HL-60/S4 treated with phorbol 12-myristate 13-acetate at 8.2 ng/mL for 4 days and 3 days (cell line): ENCODE measurements around the gene KMT5C.

Experiments
- in situ Hi-C: fragments of 300-500 bp; cut with MboI; formaldehyde crosslinking; loops from 2 replicates; pipeline ENCODE4 v1.15.0; 2022; ENCODE audit warnings: low sequenced_read_pairs

The KMT5C gene

DNA sequence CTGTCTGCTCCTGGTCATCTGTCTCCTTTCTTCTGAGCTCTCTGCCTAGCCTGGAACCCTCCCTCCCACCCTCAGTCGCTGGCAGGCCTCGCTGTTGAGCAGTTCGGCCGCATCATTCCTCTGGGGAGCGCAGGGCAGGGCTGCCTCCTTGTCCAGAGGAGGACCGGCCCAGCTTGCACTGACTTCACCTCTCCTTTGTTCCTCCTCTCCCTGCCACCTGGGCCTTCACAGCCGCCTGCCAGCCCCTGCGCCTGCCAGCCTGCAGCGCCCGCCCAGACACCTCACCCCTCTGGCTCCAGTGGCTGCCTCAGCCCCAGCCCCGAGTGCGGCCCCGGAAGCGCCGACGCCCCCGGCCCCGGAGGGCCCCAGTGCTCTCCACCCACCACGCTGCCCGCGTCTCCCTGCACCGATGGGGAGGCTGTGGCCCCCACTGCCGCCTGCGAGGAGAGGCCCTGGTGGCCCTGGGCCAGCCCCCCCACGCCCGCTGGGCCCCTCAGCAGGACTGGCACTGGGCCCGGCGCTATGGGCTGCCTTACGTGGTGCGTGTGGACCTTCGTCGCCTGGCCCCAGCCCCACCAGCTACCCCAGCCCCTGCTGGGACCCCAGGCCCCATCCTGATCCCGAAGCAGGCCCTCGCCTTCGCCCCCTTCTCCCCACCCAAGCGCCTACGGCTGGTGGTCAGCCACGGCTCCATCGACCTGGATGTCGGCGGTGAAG is 7.2 kb downstream of the KMT5C start:
- in situ Hi-C loops = no loop called here

DNA sequence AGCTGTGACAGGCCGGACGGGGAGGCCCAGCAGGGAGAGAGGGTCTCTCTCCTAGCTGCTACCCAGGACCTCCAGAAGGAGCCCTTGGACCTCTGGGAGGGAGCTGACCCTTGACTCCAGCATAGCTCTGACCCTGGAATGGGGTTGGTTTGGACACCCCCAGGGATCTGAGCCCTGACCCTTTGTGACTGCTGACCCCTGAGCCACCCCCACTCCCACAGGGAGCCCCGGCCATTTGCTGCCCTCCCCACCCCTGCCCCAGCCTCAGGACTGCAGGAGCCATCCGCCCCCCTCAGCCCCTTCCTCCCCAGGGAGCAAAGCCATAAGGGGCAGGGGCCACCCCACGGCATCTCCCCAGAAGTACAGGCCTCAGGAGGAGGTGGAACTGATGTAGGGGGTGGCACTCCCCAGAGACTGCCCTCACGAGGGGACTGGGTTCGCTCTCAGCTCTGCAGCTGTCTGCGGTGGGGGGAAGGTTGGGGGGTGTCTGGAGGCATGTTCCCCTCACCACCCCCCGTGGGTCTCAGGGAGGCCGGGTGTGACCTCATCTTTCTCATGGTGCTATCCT is 7.8 kb downstream of the KMT5C start:
- in situ Hi-C loops = no loop called here

DNA sequence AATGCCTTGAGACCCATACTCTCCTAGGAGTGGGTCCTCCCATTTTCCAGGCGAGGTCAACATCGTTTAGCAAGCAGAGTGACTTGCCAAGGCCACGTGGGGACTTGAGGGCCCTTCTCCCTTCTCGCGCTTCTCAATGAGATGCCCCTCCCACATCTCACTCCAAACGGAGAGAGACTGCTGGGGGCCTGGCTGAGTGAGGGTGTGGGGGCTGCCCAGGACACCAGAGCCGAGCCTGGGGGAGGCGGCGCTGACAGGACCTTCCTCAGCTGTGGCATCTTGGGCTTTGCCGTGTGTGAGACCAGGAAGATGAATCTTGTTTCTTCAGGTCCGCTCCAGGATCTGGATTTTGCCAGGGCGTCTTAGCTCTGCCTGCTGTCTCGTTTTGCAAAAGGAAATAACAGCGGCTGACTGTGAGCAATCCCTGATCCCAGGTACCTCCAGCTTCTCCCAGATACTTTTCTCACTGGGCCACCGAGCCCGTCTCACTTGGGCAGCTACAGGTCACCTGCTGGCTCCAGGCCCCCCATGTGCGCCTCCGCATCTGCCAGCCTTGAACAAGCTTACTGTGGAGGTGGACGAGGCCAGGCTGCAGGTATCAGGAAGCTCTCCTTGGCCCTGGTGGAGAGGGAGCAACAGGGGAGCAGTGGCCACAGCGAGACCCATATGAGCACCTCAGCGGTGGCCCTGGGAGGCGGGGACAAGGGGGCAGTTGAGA is 8.8 kb downstream of the KMT5C start:
- in situ Hi-C loops = no loop called here

DNA sequence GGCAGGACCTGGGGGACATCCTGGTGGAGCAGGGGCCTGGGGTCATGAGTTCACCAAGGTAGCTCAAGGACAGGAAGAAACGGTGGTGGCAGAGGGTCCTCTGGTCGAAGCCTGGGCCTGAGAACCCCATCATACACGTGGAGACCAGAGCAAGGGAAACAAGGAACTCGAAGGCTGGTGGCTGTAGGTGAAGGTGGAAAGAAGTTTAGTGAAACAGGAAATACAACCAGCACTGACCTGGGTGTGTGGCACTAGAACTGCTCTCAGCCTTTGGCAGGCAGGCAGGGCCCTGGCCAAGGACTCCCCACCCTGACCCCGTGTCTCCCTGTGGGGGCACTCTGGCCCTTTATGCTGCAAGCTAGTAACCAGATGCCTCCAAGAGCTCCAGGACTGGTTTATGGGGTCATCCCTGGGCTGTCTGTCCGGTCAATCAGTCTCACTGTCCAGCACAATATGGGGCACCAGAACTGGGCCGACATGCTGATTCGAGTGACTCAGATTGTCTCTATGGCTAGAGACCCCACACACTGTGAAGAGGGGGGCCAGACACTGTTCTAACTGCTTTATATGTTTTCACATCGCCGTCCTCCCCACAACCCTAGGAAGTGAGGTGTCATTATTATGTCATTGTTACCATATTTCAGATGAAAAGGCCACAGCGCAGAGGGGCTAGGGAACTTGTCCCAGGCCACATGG is 11.1 kb downstream of the KMT5C start:
- in situ Hi-C loops = no loop called here

DNA sequence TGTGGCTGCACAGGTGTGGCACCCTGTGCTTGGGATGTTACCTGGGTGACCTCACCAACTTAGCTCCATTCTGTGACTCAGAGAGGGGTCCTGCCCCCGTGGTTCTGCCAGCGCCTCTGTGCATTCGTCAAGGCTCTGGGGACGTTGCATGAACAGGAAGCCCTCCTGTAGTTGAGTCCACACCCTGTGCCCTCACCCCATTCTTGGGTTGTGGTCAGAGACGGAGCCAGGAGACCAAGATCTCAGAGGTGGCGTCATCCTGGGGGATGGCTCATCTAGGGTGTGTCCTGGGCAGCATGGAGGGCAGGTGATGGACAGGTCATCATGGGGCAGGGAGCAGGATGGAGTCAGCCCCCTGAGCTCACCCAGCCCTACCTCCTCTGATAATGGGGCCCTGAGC is 12.4 kb downstream of the KMT5C start:
- in situ Hi-C loops = no loop called here

DNA sequence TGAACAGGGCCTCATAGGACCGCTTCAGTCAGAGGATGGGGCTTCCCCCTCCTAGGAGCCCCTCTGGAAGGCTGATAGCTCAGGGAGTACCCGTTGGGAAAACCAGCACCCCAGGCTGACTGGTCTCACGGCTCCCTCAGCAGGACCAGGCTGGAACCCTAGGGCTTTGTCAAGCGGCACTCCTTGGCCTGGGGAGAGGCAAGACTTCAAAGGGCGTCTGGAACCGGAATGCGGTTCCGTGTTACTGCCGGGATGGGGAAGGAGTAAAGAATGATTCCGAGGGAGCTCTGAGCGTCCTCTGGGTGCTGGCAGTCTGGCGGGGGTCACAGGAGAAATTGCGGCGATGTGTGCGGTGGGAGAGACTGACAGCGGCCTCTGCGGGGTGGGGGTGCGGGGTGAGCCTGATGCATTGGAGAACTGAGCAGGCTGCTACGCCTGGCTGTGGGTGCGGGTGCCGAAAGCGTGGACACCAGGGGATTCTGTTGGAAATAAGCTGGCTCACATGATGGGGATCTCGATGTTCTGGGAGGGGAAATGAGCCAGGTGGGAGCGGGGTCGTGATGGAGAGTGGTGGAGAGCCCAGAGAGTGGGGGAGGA is 13.0 kb downstream of the KMT5C start:
- in situ Hi-C loops = no loop called here

DNA sequence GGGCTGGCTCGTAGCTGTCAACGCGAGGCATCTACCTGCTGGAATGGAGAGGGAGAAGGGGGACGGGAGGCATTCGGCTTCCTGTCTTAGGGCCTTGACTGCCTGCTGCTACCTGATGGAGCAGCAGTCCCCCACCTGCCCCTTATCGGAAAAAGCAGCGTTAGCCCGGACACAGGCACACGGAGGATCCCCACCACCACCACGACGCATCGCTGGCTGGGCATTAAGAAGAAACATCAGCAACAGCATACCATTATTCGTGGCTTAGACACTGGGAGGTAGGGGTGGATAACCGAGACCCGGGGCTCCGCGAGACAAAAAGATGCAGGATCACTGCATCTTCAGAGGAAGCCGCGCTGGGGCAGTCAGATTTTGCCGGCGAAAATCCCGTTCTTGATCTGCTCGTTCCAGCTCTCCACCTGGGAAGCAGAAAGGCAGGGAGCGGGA is 13.7 kb downstream of the KMT5C start:
- in situ Hi-C loops = no loop called here

DNA sequence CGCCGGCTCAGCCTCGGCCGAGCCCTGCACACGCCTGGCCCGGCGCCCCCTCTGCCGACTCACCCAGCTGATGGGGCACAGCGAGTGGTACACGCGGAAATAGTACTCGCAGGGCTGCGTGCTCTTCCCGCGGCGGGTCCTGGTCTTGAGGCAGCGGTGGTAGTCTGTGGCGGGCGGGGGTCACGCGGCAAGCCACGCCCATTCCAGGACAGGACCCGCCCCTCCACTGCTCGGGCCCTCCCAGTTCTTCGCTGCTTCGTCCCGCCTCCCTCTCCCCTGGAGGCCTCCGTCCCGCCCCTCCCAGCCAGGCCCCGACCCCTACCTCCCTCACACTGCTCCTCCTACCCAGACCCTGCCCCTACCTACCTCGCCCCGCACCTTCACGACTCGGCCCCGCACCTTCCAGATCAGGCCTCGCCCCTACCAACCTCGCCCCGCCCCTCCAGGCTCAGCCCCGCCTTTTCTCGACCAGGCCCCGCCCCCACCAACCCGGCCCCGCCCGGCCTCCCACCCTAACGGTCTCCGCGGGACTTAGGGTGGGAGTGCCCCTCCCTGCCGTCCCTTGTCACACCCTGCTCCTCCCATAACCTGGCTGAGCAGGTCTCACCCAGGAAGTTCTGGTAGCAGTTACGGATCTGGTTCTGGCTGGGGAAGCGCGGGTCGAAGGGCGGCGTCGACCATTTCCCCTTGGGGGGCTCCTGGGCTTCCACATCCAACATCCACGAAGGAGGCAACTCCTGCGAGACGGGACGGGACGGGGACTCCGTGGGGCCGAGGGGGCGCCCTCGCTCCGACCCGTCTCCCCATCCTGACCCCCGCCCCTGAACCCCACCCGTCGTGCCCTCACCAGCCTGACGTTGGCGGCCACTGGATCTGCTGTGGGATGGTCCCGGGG is 14.4 kb downstream of the KMT5C start:
- in situ Hi-C loops = no loop called here

DNA sequence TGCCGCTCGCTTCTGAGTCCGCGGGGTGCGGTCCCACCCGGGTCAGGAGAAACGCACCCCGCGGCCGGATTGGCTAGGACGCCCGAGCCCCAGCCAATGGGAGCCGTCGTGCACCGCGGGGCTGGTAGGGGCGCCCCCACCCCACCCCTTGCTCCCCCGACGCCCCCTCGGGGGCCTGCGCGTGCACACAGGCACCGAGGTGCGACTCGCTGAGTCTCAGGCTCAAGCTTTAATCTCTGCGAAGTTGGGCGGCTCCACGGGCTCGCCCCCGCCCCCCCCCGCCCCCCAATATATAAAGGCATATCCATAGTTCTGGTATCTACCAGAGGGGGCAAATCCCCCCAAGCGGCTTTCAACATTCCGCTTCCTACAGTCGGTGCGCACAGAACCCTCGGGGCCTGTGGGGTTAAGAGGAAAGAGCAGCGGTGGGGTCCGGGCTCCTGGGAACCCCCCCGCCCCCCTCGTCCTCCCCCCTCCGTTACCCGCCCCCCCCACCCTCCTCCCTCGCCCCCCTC is 15.1 kb downstream of the KMT5C start, which contains the start of gene COX6B2:
Gene COX6B2, minus strand, starts transcription at position 22 of the 515 bp plus-strand sequence. CDS start 198 bp downstream, outside the sequence.
- in situ Hi-C loops = no loop called here

DNA sequence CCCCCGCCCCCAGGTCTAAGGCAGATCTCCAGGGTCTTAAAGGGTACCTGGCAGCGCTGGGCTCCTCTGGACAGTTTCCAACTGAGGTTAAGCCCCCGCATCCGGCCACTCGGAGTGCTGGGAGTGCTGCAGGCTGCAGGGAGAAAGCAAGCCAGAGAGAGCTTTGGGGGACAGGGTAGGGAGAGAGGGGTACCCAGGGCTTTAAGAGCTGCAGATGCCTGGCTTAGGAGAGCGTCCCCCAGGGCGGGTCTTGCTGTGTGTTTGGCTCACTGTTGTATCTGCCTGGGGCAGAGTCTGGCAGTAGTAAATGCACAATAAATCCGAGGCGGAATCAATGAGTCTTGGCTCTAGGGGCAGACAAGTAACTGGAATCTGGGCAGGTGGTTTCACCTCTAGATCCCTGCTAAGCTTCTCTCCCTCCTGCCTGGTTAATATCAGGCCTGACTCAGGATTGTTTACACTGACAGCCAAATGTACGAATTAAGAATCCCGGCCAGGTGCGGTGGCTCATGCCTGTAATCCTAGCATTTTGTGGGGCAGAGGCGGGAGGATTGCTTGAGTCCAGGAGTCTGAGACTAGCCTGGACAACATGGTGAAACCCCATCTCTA is 15.6 kb downstream of the KMT5C start:
- in situ Hi-C loops = no loop called here

DNA sequence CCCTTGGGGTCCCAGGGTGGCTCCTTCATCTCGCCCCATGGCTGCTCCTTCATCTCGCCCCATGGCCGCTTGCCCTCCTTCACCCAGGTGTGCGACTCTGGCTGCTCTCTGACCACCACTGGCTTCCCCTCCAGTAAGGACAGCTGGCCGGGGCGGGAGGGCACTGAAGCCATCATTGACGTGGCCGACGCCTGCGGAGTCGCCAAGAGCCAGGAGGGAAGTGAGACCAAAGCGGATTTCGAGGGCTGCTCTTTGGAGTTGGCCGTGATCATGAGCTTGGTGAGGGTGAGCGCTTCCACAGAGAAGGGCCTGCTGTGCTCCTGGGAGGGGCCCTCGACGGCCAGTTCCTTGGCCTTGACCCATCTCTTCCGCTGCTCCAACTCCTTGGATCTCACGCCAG is 18.8 kb downstream of the KMT5C start:
- in situ Hi-C loops = no loop called here

DNA sequence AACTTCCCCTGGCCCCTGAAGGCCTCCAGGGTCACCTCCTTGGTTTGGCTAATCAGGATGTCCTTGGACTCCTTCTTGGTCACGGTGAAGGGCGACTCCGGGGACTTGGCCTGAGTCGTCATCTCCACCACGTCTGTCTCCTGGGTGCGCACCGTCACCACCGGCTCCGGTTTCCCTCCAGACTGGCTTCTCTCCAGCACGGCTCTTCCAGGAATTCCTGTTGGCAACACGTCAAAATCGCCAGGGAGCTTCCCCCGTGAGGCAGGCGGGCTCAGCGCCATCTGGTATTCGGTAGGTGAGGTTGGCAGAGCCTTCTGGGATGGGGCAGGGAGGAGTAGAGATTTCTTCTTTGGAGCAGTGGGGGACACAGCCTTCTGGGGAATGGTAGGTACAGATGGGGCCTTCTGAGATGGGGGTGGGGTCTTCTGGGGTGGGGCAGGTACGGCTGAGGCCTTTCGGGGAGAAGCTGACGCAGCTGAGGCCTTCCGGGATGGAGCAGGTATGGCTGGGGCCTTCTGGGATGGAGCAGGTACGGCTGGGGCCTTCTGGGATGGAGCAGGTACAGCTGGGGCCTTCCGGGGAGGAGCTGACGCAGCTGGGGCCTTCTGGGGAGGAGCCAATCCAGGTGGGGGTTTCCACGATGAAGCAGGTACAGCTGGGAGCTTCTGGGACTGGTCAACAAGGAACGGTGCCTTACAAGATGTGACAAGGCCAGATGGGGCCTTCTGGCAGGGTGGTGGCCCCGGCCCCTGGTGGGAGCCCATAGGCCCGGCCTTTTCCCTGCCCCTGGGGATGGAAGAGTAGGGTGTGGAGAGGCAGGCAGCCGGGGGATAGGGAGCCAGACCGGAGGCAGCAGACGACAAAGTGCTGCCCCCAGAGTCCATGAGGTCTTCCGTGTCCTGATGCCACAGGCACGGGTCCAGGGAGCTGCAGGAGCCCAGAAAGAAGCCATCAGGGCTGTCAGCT is 19.6 kb downstream of the KMT5C start:
- in situ Hi-C loops = no loop called here

DNA sequence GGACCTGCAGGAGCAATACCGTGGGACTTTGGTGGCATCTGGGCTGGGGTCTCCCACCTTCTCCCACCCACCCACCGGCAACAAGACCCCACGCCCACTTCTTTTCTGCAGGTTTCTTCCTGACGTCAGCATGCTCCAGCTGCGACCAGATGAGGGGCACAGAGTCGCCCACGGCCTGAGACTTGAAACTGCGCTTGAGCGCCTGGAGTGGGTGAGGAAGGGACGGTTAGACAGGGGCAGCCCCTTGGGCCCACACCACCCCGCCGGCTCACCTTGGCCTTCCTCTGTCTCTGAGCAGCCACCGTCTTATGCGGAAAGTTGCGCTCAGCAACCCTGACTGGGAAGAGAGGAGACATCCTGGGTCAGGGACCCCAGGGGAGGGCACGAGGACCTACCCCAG is 21.2 kb downstream of the KMT5C start:
- in situ Hi-C loops = no loop called here

DNA sequence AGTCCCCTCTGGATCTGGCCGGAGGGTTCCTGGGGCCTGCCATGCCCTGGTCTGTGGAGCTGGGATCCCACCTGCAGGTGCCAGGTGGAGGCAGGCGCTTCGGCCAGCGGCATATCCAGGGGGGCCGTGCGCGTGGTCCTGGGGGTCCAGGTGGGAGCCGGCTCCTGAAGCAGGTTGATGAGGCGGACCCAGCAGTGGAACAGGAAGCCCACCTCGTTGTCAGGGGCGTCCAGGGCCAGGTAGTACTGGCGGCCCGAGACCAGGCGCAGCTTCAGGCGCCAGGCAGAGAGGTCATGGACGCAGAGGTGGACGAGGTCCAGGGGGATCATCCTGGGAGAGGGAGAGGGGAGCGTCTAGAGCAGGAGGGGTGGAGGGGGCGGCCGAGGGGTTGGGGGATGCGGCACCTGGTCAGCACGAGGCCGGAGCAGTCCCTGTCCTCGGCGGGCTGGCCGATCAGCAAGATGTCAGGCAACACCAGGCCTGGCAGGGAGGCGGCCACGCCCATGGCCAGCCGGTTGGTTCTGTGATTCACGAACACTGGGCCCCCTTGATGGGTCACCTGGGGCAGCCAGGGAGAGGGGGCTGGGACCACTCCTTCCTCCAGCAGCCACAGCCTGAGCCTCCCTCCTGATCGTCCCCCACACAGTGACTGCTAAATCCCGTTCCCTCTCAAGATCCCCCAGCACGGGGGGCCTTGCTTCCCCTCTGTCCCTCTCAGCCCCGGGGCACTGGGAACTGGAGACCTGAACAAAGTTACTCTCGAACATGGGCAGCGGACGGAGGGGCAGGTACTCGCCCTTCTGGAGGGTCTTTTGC is 22.7 kb downstream of the KMT5C start:
- in situ Hi-C loops = no loop called here

DNA sequence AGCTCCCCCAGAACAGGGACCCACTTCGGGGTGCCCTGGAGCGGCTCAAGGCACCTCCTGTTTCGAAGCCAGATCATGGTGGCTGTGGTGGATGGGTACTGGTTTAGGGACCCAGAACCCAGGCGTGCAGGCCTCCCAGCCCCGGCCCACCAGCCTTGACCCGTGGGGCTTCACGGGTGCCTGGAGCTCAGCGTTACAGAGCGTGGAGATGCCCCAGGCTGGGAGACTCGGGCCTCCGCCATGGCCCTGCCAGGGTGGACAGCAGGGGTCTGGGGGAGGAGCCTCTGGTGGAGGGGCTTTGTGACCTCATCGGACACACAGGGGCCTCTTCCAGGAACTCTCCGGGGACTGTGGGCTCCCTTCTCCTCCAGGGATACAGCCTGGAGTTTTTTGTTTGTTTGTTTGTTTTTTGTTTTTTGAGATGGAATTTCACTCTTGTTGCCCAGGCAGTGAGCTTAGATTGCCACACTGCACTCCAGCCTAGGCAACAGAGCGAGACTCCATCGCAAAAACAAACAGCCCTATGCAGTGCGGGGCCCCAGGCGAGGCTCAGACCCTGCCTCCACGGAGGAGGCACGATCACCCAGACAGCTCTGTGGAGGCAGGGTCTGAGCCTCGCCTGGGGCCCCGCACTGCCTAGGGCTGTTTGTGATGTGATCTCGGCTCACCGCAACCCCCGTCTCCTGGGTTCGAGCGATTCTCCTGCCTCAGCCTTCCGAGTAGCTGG is 23.5 kb downstream of the KMT5C start, which contains the start of gene GARIN5B:
Gene GARIN5B, minus strand, starts transcription at position 271 of the 727 bp plus-strand sequence. Its CDS starts 194 bp downstream, at position 77.
- in situ Hi-C loops = no loop called here

DNA sequence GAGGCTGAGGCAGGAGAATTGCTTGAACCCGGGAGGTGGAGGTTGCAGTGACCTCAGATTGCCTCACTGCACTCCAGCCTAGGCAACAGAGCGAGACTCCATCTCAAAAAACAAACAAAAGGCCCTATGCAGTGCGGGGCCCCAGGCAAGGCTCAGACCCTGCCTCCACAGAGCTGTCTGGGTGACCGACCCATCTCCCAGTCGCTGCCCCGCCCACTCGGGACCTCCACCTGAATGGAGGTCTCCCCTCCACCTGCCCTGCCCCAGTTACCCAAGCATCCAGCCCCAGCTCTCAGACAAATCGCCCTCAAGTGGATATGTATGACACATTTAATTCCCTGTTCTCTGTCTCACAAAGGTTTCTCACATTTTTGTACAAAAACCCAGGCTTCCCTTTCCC is 25.6 kb downstream of the KMT5C start:
- in situ Hi-C loops = no loop called here

DNA sequence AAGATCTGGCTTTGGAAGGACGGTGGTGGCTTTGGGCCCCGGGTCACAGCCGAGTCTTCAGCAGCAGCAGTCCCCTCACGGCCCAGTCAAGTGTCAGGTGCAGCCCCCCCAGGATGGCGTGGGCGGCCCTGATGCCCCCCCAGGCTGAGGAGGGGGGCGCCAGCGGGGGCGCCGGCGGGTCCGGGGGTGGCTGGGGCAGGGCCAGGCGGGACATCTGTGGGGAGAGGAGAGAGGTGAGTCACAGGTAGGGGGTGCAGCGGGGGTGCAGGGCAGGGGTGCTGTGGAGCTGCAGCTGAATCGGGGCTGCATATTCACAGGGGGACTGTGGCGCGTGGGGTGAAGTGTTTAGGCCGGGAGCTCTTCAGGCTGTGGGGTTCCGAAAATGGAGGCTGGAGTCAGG is 26.3 kb downstream of the KMT5C start:
- in situ Hi-C loops = no loop called here
